NT2/D1 (cell line): Measurements from ENCODE around the gene ADSS1.

Source experiments
- YY1 ChIP-seq: IDR thresholded peaks from 2 replicates; pipeline ENCODE4 v1.6.1; 2011; ENCODE audit not compliant: insufficient read length, insufficient read depth
- ZNF274 ChIP-seq: IDR thresholded peaks from 2 replicates; pipeline ENCODE4 v1.6.1; 2011; ENCODE audit warnings: mild to moderate bottlenecking, low read depth, low read length

GRCh38 chr14:104701383-104702076, 22.5 kb upstream of the ADSS1 start:
- TF ChIP-seq ZNF274, result no peak
- TF ChIP-seq YY1, result no peak
